Measurements from ENCODE around the gene NRXN3. TPM values are rescaled to one million over a fixed set of nuclear protein-coding genes. Genes with fewer than 3 reads are reported as not detected.

NRXN3 gene
- total RNA-seq, 2 donors from 2014 or later = 1.3 to 2.3 TPM

DNA sequence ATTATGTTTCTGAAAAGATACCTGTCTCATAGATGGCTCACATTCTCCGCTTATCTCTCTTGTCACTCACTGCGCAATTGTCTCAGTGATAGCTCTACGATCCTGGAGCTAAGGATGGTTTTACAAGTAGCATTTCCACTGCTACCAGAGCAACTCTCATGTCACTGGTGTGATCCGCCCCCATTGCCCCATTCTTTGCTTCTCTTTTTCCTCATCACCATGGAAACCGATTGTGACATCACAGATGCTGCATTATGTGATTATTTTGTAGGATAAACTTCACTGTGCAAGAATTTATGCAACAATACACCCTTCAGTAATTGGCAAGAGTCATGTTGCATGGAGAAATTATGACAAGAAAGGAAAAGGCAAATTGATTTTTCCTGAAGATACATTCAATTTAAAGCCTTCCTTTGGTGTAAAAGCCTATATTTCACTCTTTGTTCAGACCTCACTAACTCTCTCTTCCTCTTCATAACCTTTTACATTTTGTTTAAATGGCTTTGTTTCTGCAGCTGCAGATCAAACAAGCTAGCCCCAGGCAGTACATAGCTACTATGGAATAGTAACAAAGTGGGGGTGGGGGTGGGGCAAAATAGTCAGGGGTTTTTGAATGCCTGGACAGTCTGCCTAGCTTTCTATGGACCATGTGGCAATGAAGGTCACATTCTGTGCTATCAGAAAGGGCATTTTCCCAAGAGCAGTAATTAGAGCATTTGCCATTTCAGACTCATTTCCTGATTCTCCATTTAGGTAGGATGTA lies 539.8 kb downstream of the NRXN3 start:
- Histone ChIP-seq H3K9me3 (no peaks in the 10 kb centered on the region), H3K36me3 (replicated peaks in 1 of 2; ENCODE audit: insufficient read depth in 1 of 2, low read depth in 2 of 2) (no peaks in the 10 kb centered on the region), H3K4me3 (no peak overlapping the region), H3K27ac (no peak overlapping the region), H3K27me3 (no peaks in the 10 kb centered on the region), H3K4me1 (peaks cover 4% of the 10 kb centered on the region)
- ATAC-seq (no peak), DNase-seq (no peak)
- intact Hi-C loops (cut with DNase I) = no loop called here
- WGBS, 2 donors = 51 to 67% methylated on average over 5 of the region's 5 CpGs
- no peak for TF ChIP-seq POLR2A (IDR thresholded peaks at IDR 0.05)
- TF ChIP-seq, protein P1, sequence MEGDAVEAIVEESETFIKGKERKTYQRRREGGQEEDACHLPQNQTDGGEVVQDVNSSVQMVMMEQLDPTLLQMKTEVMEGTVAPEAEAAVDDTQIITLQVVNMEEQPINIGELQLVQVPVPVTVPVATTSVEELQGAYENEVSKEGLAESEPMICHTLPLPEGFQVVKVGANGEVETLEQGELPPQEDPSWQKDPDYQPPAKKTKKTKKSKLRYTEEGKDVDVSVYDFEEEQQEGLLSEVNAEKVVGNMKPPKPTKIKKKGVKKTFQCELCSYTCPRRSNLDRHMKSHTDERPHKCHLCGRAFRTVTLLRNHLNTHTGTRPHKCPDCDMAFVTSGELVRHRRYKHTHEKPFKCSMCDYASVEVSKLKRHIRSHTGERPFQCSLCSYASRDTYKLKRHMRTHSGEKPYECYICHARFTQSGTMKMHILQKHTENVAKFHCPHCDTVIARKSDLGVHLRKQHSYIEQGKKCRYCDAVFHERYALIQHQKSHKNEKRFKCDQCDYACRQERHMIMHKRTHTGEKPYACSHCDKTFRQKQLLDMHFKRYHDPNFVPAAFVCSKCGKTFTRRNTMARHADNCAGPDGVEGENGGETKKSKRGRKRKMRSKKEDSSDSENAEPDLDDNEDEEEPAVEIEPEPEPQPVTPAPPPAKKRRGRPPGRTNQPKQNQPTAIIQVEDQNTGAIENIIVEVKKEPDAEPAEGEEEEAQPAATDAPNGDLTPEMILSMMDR (IDR thresholded peaks at IDR 0.05) = no peak

DNA sequence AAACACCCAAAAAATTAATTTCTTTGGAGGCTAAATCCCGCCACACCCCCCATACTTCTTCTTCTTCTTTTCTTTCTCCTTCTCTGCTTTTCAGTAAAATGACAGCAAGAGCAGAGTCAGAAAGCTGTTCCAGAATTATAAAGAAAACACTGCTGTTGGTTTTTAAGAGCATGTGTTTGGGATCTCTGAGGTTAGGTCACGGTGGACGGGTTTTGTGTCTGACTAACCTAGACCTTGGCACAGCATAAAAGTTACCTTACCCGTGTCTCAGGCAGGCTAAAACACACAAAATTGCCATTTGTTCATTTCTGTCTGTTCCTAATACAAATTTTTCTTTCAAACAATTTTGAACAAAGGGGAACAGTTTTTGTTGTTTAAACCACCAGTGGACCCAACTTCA lies 540.8 kb downstream of the NRXN3 start:
- intact Hi-C loops (cut with DNase I) = no loop called here
- Histone ChIP-seq H3K4me3 (no peak overlapping the region), H3K36me3 (replicated peaks in 1 of 2; ENCODE audit: insufficient read depth in 1 of 2, low read depth in 2 of 2) (no peaks in the 10 kb centered on the region), H3K27ac (no peak overlapping the region), H3K27me3 (no peaks in the 10 kb centered on the region), H3K4me1 (peaks cover 4% of the 10 kb centered on the region), H3K9me3 (no peaks in the 10 kb centered on the region)
- ATAC-seq (no peak), DNase-seq (no peak)
- WGBS, 2 donors = 62 to 67% methylated on average over 4 of the region's 4 CpGs
- TF ChIP-seq POLR2A (IDR thresholded peaks at IDR 0.05) = no peak
- TF ChIP-seq, protein P1 (IDR thresholded peaks at IDR 0.05) = no peak

DNA sequence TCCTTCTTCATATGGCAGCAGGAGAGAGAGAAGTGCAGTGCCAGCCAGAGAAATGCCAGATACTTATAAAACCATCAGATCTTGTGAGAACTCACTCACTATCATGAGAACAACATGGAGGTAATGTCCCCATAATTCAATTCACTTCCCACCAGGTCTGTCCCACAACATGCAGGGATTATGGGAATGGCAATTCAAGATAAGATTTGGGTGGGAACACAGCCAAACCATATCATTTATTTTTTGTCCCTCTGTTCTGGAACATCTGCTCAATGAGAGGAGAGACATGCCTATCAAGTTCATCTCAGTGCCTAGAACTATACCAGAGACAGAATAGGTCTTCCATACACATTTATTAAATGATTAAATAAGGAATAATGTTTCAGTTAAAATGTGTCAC lies 543.5 kb downstream of the NRXN3 start:
- no peak for DNase-seq
- H3K27ac ChIP-seq = no peak overlapping the region
- intact Hi-C loops (cut with DNase I) = no loop called here
- no peak for TF ChIP-seq POLR2A (IDR thresholded peaks at IDR 0.05)
- TF ChIP-seq, protein P1 (IDR thresholded peaks at IDR 0.05) = no peak
- H3K4me3 ChIP-seq = no peak overlapping the region
- no peaks in the 10 kb centered on the region for H3K4me1 ChIP-seq
- H3K27me3 ChIP-seq = no peaks in the 10 kb centered on the region
- ATAC-seq = no peak
- H3K9me3 ChIP-seq = no peaks in the 10 kb centered on the region
- H3K36me3 ChIP-seq (replicated peaks in 1 of 2; ENCODE audit: insufficient read depth in 1 of 2, low read depth in 2 of 2) = no peaks in the 10 kb centered on the region

DNA sequence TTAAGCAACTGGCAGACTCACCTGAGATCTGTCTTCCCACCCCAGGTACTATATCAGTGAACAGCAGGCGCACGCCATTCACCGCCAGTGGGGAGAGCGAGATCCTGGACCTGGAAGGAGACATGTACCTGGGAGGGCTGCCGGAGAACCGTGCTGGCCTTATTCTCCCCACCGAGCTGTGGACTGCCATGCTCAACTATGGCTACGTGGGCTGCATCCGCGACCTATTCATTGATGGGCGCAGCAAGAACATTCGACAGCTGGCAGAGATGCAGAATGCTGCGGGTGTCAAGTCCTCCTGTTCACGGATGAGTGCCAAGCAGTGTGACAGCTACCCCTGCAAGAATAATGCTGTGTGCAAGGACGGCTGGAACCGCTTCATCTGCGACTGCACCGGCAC lies 544.5 kb downstream of the NRXN3 start:
- TF ChIP-seq, protein P1 (IDR thresholded peaks at IDR 0.05) = no peak
- TF ChIP-seq POLR2A (IDR thresholded peaks at IDR 0.05) = no peak
- 82 to 100% methylated on average over 6 to 18 of the region's 18 CpGs for WGBS, 2 donors
- Histone ChIP-seq H3K27ac (no peak overlapping the region), H3K9me3 (no peaks in the 10 kb centered on the region), H3K27me3 (no peaks in the 10 kb centered on the region), H3K4me3 (no peak overlapping the region), H3K4me1 (no peaks in the 10 kb centered on the region), H3K36me3 (replicated peaks in 1 of 2; ENCODE audit: insufficient read depth in 1 of 2, low read depth in 2 of 2) (no peaks in the 10 kb centered on the region)
- no peak for DNase-seq
- intact Hi-C loops (cut with DNase I) = no loop called here
- ATAC-seq = no peak

Measured in body of pancreas (tissue), 4 donors.